ENCODE measurements around the gene PEX16.

- TF ChIP-seq TAF1 (IDR thresholded peaks at IDR 0.05; ENCODE audit: borderline replicate concordance, insufficient read depth, low read length), result no peak
- no peak for TF ChIP-seq SIN3A (IDR thresholded peaks at IDR 0.05; ENCODE audit: borderline replicate concordance, insufficient read depth, low read length)
- TF ChIP-seq, protein P1, sequence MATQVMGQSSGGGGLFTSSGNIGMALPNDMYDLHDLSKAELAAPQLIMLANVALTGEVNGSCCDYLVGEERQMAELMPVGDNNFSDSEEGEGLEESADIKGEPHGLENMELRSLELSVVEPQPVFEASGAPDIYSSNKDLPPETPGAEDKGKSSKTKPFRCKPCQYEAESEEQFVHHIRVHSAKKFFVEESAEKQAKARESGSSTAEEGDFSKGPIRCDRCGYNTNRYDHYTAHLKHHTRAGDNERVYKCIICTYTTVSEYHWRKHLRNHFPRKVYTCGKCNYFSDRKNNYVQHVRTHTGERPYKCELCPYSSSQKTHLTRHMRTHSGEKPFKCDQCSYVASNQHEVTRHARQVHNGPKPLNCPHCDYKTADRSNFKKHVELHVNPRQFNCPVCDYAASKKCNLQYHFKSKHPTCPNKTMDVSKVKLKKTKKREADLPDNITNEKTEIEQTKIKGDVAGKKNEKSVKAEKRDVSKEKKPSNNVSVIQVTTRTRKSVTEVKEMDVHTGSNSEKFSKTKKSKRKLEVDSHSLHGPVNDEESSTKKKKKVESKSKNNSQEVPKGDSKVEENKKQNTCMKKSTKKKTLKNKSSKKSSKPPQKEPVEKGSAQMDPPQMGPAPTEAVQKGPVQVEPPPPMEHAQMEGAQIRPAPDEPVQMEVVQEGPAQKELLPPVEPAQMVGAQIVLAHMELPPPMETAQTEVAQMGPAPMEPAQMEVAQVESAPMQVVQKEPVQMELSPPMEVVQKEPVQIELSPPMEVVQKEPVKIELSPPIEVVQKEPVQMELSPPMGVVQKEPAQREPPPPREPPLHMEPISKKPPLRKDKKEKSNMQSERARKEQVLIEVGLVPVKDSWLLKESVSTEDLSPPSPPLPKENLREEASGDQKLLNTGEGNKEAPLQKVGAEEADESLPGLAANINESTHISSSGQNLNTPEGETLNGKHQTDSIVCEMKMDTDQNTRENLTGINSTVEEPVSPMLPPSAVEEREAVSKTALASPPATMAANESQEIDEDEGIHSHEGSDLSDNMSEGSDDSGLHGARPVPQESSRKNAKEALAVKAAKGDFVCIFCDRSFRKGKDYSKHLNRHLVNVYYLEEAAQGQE (IDR thresholded peaks at IDR 0.05; ENCODE audit: insufficient read depth in 1 of 2, low read depth in 2 of 2, low read length in 2 of 2), result no peak
- no peak for TF ChIP-seq POLR2AphosphoS5 (IDR thresholded peaks at IDR 0.05; ENCODE audit: low read depth, low read length)
Observed at GRCh38 chr11:45881708-45882368, 35.8 kb downstream of the PEX16 start.
